H9 (cell line): ENCODE results near the gene LRRC45. TPM values are rescaled to one million over a fixed set of nuclear protein-coding genes. Genes with fewer than 3 reads are reported as not detected.

Source experiments
- DNase-seq: peaks from one replicate; pipeline ENCODE4 v3.0.0-alpha.2; 2017
- H2AFZ ChIP-seq: one replicate; pipeline ENCODE4 v1.6.1; 2013; ENCODE audit warnings: mild to moderate bottlenecking, low read length, control low read depth, moderate library complexity
- H2AK5ac ChIP-seq: 2 replicates; pipeline ENCODE4 v1.6.1; 2013; ENCODE audit warnings: low read length, control low read depth, mixed read lengths; ENCODE audit not compliant: insufficient read length
- H2BK120ac ChIP-seq: one replicate; pipeline ENCODE4 v1.6.1; 2013; ENCODE audit warnings: low read depth, mild to moderate bottlenecking, low read length, control low read depth, inconsistent platforms; ENCODE audit not compliant: poor library complexity, severe bottlenecking
- H2BK12ac ChIP-seq: 2 replicates; pipeline ENCODE4 v1.6.1; 2013; ENCODE audit warnings: low read length, control low read depth, mixed read lengths, low read depth; ENCODE audit not compliant: insufficient read length
- H2BK15ac ChIP-seq: 2 replicates; pipeline ENCODE4 v1.6.1; 2013; ENCODE audit warnings: low read depth, low read length, control low read depth
- H2BK20ac ChIP-seq: one replicate; pipeline ENCODE4 v1.6.1; 2013; ENCODE audit warnings: low read depth, mild to moderate bottlenecking, low read length, control low read depth, inconsistent platforms; ENCODE audit not compliant: poor library complexity, severe bottlenecking
- H2BK5ac ChIP-seq: 2 replicates; pipeline ENCODE4 v1.6.1; 2013; ENCODE audit warnings: low read length, control low read depth, mixed read lengths; ENCODE audit not compliant: insufficient read length
- H3K14ac ChIP-seq: 2 replicates; pipeline ENCODE4 v1.6.1; 2013; ENCODE audit warnings: low read length, control low read depth; ENCODE audit not compliant: insufficient read depth
- H3K18ac ChIP-seq: 2 replicates; pipeline ENCODE4 v1.6.1; 2013; ENCODE audit warnings: low read depth, mild to moderate bottlenecking, mixed read lengths, low read length, control low read depth; ENCODE audit not compliant: insufficient read length
- H3K23ac ChIP-seq: 2 replicates; pipeline ENCODE4 v1.6.1; 2013; ENCODE audit warnings: low read length, control low read depth, mixed read lengths, low read depth; ENCODE audit not compliant: insufficient read length
- H3K23me2 ChIP-seq: 2 replicates; pipeline ENCODE4 v1.6.1; 2013; ENCODE audit warnings: low read depth, mild to moderate bottlenecking, mixed read lengths, low read length, control low read depth; ENCODE audit not compliant: insufficient read length, poor library complexity, severe bottlenecking
- H3K27ac ChIP-seq: 2 replicates; pipeline ENCODE4 v1.5.1; 2013; ENCODE audit warnings: low read length, control low read depth, mixed read lengths, low read depth; ENCODE audit not compliant: insufficient read length
- H3K27me3 ChIP-seq: 2 replicates; pipeline ENCODE4 v1.6.1; 2013; ENCODE audit warnings: low read length, control low read depth, inconsistent platforms; ENCODE audit not compliant: insufficient read depth
- H3K4ac ChIP-seq: 2 replicates; pipeline ENCODE4 v1.6.1; 2013; ENCODE audit warnings: low read depth, mild to moderate bottlenecking, control low read depth, inconsistent platforms, low read length, moderate library complexity
- H3K4me1 ChIP-seq: 2 replicates; pipeline ENCODE4 v1.6.1; 2013; ENCODE audit warnings: low read length, control low read depth, inconsistent platforms; ENCODE audit not compliant: insufficient read depth
- H3K4me2 ChIP-seq: 2 replicates; pipeline ENCODE4 v1.6.1; 2013; ENCODE audit warnings: low read length, control low read depth, mixed read lengths; ENCODE audit not compliant: insufficient read length, insufficient read depth
- H3K56ac ChIP-seq: 2 replicates; pipeline ENCODE4 v1.6.1; 2013; ENCODE audit warnings: low read depth, mild to moderate bottlenecking, mixed read lengths, low read length, control low read depth; ENCODE audit not compliant: insufficient read length
- H3K79me1 ChIP-seq: 2 replicates; pipeline ENCODE4 v1.6.1; 2013; ENCODE audit warnings: low read depth, mild to moderate bottlenecking, moderate library complexity, low read length, control low read depth, inconsistent platforms; ENCODE audit not compliant: insufficient read depth, poor library complexity, severe bottlenecking
- H3K79me2 ChIP-seq: 2 replicates; pipeline ENCODE4 v1.6.1; 2013; ENCODE audit warnings: low read length, control low read depth, inconsistent platforms; ENCODE audit not compliant: insufficient read depth
- H3K9ac ChIP-seq: 2 replicates; pipeline ENCODE4 v1.6.1; 2013; ENCODE audit warnings: low read length, control low read depth, mixed read lengths; ENCODE audit not compliant: insufficient read length; ENCODE audit errors: extremely low read depth
- H3K9me3 ChIP-seq: one replicate; pipeline ENCODE4 v1.6.1; 2013; ENCODE audit warnings: low read depth, low read length, inconsistent platforms; ENCODE audit not compliant: control insufficient read depth
- H3T11ph ChIP-seq: one replicate; pipeline ENCODE4 v1.6.1; 2013; ENCODE audit warnings: mild to moderate bottlenecking, low read length, control low read depth, inconsistent platforms
- H4K20me1 ChIP-seq: one replicate; pipeline ENCODE4 v1.6.1; 2013; ENCODE audit not compliant: control insufficient read depth, insufficient read length, insufficient read depth
- H4K5ac ChIP-seq: 2 replicates; pipeline ENCODE4 v1.6.1; 2013; ENCODE audit warnings: low read depth, mild to moderate bottlenecking, mixed read lengths, low read length, control low read depth; ENCODE audit not compliant: insufficient read length
- H4K8ac ChIP-seq: replicated peaks from 2 replicates; pipeline ENCODE4 v1.6.1; 2013; ENCODE audit warnings: low read length, control low read depth, mixed read lengths, low read depth; ENCODE audit not compliant: insufficient read length
- H4K91ac ChIP-seq: 2 replicates; pipeline ENCODE4 v1.6.1; 2013; ENCODE audit warnings: low read depth, mild to moderate bottlenecking, moderate library complexity, mixed read lengths, low read length, control low read depth; ENCODE audit not compliant: insufficient read length
- H3K27ac Mint-ChIP-seq, 3 experiments: 2 replicates in 2 of 3; 3 replicates in 1 of 3; pipeline ENCODE4 v1.8.0; 2020 to 2021; ENCODE audit warnings: mixed read lengths in 3 of 3, mild to moderate bottlenecking in 1 of 3, moderate library complexity in 1 of 3
- H3K27me3 Mint-ChIP-seq: 2 replicates; pipeline ENCODE4 v1.8.0; 2021; ENCODE audit warnings: low read depth, mild to moderate bottlenecking, moderate library complexity, mixed read lengths
- H3K36me3 Mint-ChIP-seq, 3 experiments: 2 replicates in 2 of 3; 3 replicates in 1 of 3; pipeline ENCODE4 v1.8.0; 2020 to 2021; ENCODE audit warnings: low read depth in 3 of 3, mixed read lengths in 3 of 3; ENCODE audit not compliant: insufficient read depth in 1 of 3
- H3K4me1 Mint-ChIP-seq, 2 experiments: 2 replicates each; pipeline ENCODE4 v1.8.0; 2020; ENCODE audit warnings: mixed read lengths in 2 of 2
- H3K4me3 Mint-ChIP-seq, 2 experiments: 2 replicates in 1 of 2; 3 replicates in 1 of 2; pipeline ENCODE4 v1.8.0; 2020 to 2021; ENCODE audit warnings: mild to moderate bottlenecking in 2 of 2, mixed read lengths in 2 of 2, moderate library complexity in 1 of 2
- H3K9me3 Mint-ChIP-seq, 2 experiments: 2 replicates in 1 of 2; 3 replicates in 1 of 2; pipeline ENCODE4 v1.8.0; 2020; ENCODE audit warnings: mild to moderate bottlenecking in 2 of 2, mixed read lengths in 2 of 2, moderate library complexity in 1 of 2
- WGBS: extraction: QIAGEN DNeasy Blood & Tissue Kit; methylation state at CpG from one replicate; pipeline ENCODE4 v1.1.7; 2013; ENCODE audit warnings: missing lambda C conversion rate, low lambda C conversion rate, mixed read lengths; ENCODE audit not compliant: insufficient read length; ENCODE audit errors: extremely low coverage; 5-methylcytosine and 5-hydroxymethylcytosine counted together
- total RNA-seq: library from RNA; stranded (reverse); gene quantifications from 2 replicates; pipeline ENCODE4 v1.2.1, GENCODE V29; 2021
- TF ChIP-seq, protein P1 (sequence below): fragments of 200-600 bp; sonication (generic); conservative IDR thresholded peaks from 3 replicates; pipeline ENCODE4 v1.8.0; 2021; ENCODE audit warnings: antibody characterized with exemption, mild to moderate bottlenecking

The LRRC45 gene
- total RNA-seq, 1 experiment from 2014 or later, result 28.7 TPM

DNA sequence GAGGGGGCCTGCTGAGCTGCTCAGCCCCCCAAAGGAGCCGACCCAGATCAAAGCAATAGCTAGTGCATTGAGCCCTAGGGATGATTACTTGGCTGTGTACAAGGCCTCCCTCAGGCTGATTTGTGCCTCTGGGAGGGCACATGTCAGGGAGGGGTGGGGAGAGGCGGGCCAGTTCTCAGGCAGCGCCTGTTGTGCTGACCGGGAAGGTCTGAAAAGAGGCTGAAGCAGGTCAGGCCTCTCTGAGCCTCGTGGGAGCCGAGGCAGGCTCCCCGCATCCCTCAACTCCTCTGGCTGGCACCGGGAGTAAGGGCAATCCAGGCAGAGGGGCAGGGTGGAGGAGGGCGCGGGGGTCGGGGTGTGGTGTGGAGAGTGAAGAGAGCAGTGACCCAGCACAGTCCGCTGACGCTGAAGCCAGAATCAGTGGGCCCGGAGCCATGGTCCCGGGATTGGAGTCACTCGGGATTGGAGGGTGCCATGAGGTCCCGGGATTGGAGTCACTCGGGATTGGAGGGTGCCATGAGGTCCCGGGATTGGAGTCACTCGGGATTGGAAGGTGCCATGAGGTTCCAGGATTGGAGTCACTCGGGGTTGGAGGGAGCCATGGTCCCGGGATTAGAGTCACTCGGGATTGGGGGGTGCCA is 11.4 kb downstream of the LRRC45 start:
- H2BK5ac ChIP-seq, result no peak overlapping the region
- H3K23ac ChIP-seq, result no peak overlapping the region
- H2BK20ac ChIP-seq, result no peak overlapping the region
- H3K79me1 ChIP-seq, result no peaks in the 10 kb centered on the region
- no peak overlapping the region for H2AK5ac ChIP-seq
- H2BK12ac ChIP-seq, result no peak overlapping the region
- no peak overlapping the region for H3K18ac ChIP-seq
- no peak overlapping the region for H3K14ac ChIP-seq
- no peak overlapping the region for H2AFZ ChIP-seq
- H3T11ph ChIP-seq, result no peak overlapping the region
- no peaks in the 10 kb centered on the region for H3K9me3 ChIP-seq
- Mint-ChIP-seq H3K36me3 (peaks cover 8 to 18% (median 15%) of the 10 kb centered on the region in 3 experiments; a peak in 6 of 7 replicates), H3K9me3 (no peaks in the 10 kb centered on the region), H3K27me3 (peaks cover 10% of the 10 kb centered on the region), H3K4me3 (peak overlapping the region in 1 of 2 experiments; percentile 62; a peak in 1 of 5 replicates), H3K4me1 (peaks cover 7 to 24% of the 10 kb centered on the region in 2 experiments), H3K27ac (0 out of 7 replicates have a peak overlapping the region, but pooled peaks of 1 of the 3 experiments have one; percentile 47)
- H3K23me2 ChIP-seq, result peaks cover 8% of the 10 kb centered on the region
- H3K56ac ChIP-seq, result no peak overlapping the region
- H4K5ac ChIP-seq, result no peak overlapping the region
- H3K79me2 ChIP-seq, result no peaks in the 10 kb centered on the region
- H3K9ac ChIP-seq, result no peak overlapping the region
- H2BK120ac ChIP-seq, result no peak overlapping the region
- TF ChIP-seq, protein P1, sequence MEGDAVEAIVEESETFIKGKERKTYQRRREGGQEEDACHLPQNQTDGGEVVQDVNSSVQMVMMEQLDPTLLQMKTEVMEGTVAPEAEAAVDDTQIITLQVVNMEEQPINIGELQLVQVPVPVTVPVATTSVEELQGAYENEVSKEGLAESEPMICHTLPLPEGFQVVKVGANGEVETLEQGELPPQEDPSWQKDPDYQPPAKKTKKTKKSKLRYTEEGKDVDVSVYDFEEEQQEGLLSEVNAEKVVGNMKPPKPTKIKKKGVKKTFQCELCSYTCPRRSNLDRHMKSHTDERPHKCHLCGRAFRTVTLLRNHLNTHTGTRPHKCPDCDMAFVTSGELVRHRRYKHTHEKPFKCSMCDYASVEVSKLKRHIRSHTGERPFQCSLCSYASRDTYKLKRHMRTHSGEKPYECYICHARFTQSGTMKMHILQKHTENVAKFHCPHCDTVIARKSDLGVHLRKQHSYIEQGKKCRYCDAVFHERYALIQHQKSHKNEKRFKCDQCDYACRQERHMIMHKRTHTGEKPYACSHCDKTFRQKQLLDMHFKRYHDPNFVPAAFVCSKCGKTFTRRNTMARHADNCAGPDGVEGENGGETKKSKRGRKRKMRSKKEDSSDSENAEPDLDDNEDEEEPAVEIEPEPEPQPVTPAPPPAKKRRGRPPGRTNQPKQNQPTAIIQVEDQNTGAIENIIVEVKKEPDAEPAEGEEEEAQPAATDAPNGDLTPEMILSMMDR, result no peak
- H3K4me2 ChIP-seq, result no peak overlapping the region
- H3K27ac ChIP-seq, result no peak overlapping the region
- no peaks in the 10 kb centered on the region for H4K20me1 ChIP-seq
- peak; percentile 76 for DNase-seq
- no peaks in the 10 kb centered on the region; the same call in 1 of the 2 replicates for H3K27me3 ChIP-seq
- H2BK15ac ChIP-seq, result no peak overlapping the region
- WGBS, result no CpG with 5 or more reads among the region's 23 CpGs
- H4K91ac ChIP-seq, result no peak overlapping the region
- H3K4ac ChIP-seq, result no peak overlapping the region
- no peak overlapping the region for H4K8ac ChIP-seq
- H3K4me1 ChIP-seq, result no peaks in the 10 kb centered on the region
